ENCODE results near the gene OSBPL3.
A peak's percentile ranks its signal among the peaks of the same experiment; 100 is the strongest.
"Not testable (repeated sequence)": the region's sequence is repeated elsewhere in the genome, so short reads cannot be mapped to it uniquely, and the experiment has no call there.

The OSBPL3 gene

GRCh38 chr7:24795407-24795767, 184.6 kb downstream of the OSBPL3 start:
- Mint-ChIP-seq H3K27ac (no peak overlapping the region), H3K4me1 (peaks cover 17% of the 10 kb centered on the region), H3K4me3 (no peak overlapping the region), H3K36me3 (peaks cover 62% of the 10 kb centered on the region), H3K27me3 (no peaks in the 10 kb centered on the region), H3K9me3 (no peaks in the 10 kb centered on the region)
- ATAC-seq, result no peak

- Mint-ChIP-seq H3K4me1 (peaks cover 17% of the 10 kb centered on the region), H3K36me3 (peaks cover 58% of the 10 kb centered on the region), H3K27ac (peak overlapping the region; percentile 27)
- ATAC-seq, H3K27me3 Mint-ChIP-seq, H3K4me3 Mint-ChIP-seq, H3K9me3 Mint-ChIP-seq: not testable (repeated sequence)
These were observed 185.1 kb downstream of the OSBPL3 start for GRCh38 chr7:24794751-24795406.

GRCh38 chr7:24793982-24794648, 185.9 kb downstream of the OSBPL3 start:
- Mint-ChIP-seq H3K4me1 (peaks cover 17% of the 10 kb centered on the region), H3K9me3 (peaks cover 6% of the 10 kb centered on the region), H3K36me3 (peaks cover 54% of the 10 kb centered on the region), H3K4me3 (no peak overlapping the region), H3K27ac (peak overlapping the region; percentile 27), H3K27me3 (no peaks in the 10 kb centered on the region)
- no peak for ATAC-seq

GRCh38 chr7:24788961-24789576, 190.9 kb downstream of the OSBPL3 start:
- Mint-ChIP-seq H3K27me3 (no peaks in the 10 kb centered on the region), H3K36me3 (peaks cover 4% of the 10 kb centered on the region), H3K27ac (no peak overlapping the region), H3K4me1 (peaks cover 4% of the 10 kb centered on the region), H3K4me3 (no peak overlapping the region), H3K9me3 (peaks cover 8% of the 10 kb centered on the region)
- ATAC-seq, result no peak

- H3K4me3 Mint-ChIP-seq, result no peak overlapping the region
- peaks cover 14% of the 10 kb centered on the region for H3K9me3 Mint-ChIP-seq
- peaks cover 10% of the 10 kb centered on the region for H3K36me3 Mint-ChIP-seq
- no peaks in the 10 kb centered on the region for H3K4me1 Mint-ChIP-seq
- no peak overlapping the region for H3K27ac Mint-ChIP-seq
- no peaks in the 10 kb centered on the region for H3K27me3 Mint-ChIP-seq
- ATAC-seq, result no peak
These were observed 191.9 kb downstream of the OSBPL3 start for GRCh38 chr7:24788075-24788474.

GRCh38 chr7:24786941-24787340, 193.0 kb downstream of the OSBPL3 start:
- Mint-ChIP-seq H3K27me3 (no peaks in the 10 kb centered on the region), H3K27ac (no peak overlapping the region), H3K4me3 (no peak overlapping the region), H3K4me1 (no peaks in the 10 kb centered on the region), H3K36me3 (peaks cover 16% of the 10 kb centered on the region), H3K9me3 (peaks cover 14% of the 10 kb centered on the region)
- no peak for ATAC-seq

GRCh38 chr7:24786306-24786705, 193.7 kb downstream of the OSBPL3 start:
- H3K4me1 Mint-ChIP-seq, result no peaks in the 10 kb centered on the region
- H3K9me3 Mint-ChIP-seq, result peaks cover 14% of the 10 kb centered on the region
- no peak overlapping the region for H3K27ac Mint-ChIP-seq
- no peak overlapping the region for H3K4me3 Mint-ChIP-seq
- no peaks in the 10 kb centered on the region for H3K27me3 Mint-ChIP-seq
- peaks cover 16% of the 10 kb centered on the region for H3K36me3 Mint-ChIP-seq
- ATAC-seq, result no peak

- Mint-ChIP-seq H3K36me3 (peaks cover 16% of the 10 kb centered on the region), H3K4me3 (no peak overlapping the region), H3K4me1 (peaks cover 4% of the 10 kb centered on the region), H3K27me3 (no peaks in the 10 kb centered on the region), H3K27ac (no peak overlapping the region), H3K9me3 (peaks cover 9% of the 10 kb centered on the region)
- ATAC-seq, result no peak
These were observed 195.7 kb downstream of the OSBPL3 start for GRCh38 chr7:24784277-24784676.

- peaks cover 6% of the 10 kb centered on the region for H3K9me3 Mint-ChIP-seq
- no peak overlapping the region for H3K4me3 Mint-ChIP-seq
- no peak for ATAC-seq
- no peak overlapping the region for H3K27ac Mint-ChIP-seq
- peaks cover 16% of the 10 kb centered on the region for H3K36me3 Mint-ChIP-seq
- peaks cover 10% of the 10 kb centered on the region for H3K4me1 Mint-ChIP-seq
- H3K27me3 Mint-ChIP-seq, result no peaks in the 10 kb centered on the region
These were observed 196.3 kb downstream of the OSBPL3 start for GRCh38 chr7:24783698-24784097.

- H3K27me3 Mint-ChIP-seq, result no peaks in the 10 kb centered on the region
- ATAC-seq, result no peak
- H3K27ac Mint-ChIP-seq, result no peak overlapping the region
- peaks cover 6% of the 10 kb centered on the region for H3K9me3 Mint-ChIP-seq
- H3K36me3 Mint-ChIP-seq, result peaks cover 16% of the 10 kb centered on the region
- peaks cover 12% of the 10 kb centered on the region for H3K4me1 Mint-ChIP-seq
- no peak overlapping the region for H3K4me3 Mint-ChIP-seq
These were observed 198.9 kb downstream of the OSBPL3 start for GRCh38 chr7:24781106-24781505.

GRCh38 chr7:24779283-24779655, 200.7 kb downstream of the OSBPL3 start:
- Mint-ChIP-seq H3K9me3 (peaks cover 6% of the 10 kb centered on the region), H3K4me1 (peaks cover 12% of the 10 kb centered on the region), H3K27ac (peak overlapping the region; percentile 63), H3K4me3 (no peak overlapping the region), H3K36me3 (peaks cover 16% of the 10 kb centered on the region), H3K27me3 (no peaks in the 10 kb centered on the region)
- peak; percentile 11 for ATAC-seq

- no peaks in the 10 kb centered on the region for H3K27me3 Mint-ChIP-seq
- no peak overlapping the region for H3K4me3 Mint-ChIP-seq
- peak overlapping the region; percentile 63 for H3K27ac Mint-ChIP-seq
- peaks cover 12% of the 10 kb centered on the region for H3K36me3 Mint-ChIP-seq
- H3K9me3 Mint-ChIP-seq, result peaks cover 2% of the 10 kb centered on the region
- ATAC-seq, result peak; percentile 74
- peaks cover 12% of the 10 kb centered on the region for H3K4me1 Mint-ChIP-seq
These were observed 201.3 kb downstream of the OSBPL3 start for GRCh38 chr7:24778543-24779282.

- Mint-ChIP-seq H3K27me3 (no peaks in the 10 kb centered on the region), H3K36me3 (peaks cover 3% of the 10 kb centered on the region), H3K9me3 (no peaks in the 10 kb centered on the region), H3K4me3 (no peak overlapping the region), H3K4me1 (peaks cover 12% of the 10 kb centered on the region), H3K27ac (peak overlapping the region; percentile 32)
- ATAC-seq, result no peak
These were observed 202.2 kb downstream of the OSBPL3 start for GRCh38 chr7:24777806-24778205.

- no peak overlapping the region for H3K27ac Mint-ChIP-seq
- ATAC-seq, result no peak
- peaks cover 16% of the 10 kb centered on the region for H3K36me3 Mint-ChIP-seq
- H3K9me3 Mint-ChIP-seq, result peaks cover 12% of the 10 kb centered on the region
- no peak overlapping the region for H3K4me3 Mint-ChIP-seq
- no peaks in the 10 kb centered on the region for H3K27me3 Mint-ChIP-seq
- peaks cover 1% of the 10 kb centered on the region for H3K4me1 Mint-ChIP-seq
These were observed 206.3 kb downstream of the OSBPL3 start for GRCh38 chr7:24773646-24774045.

- H3K9me3 Mint-ChIP-seq, result peaks cover 12% of the 10 kb centered on the region
- no peak overlapping the region for H3K27ac Mint-ChIP-seq
- H3K36me3 Mint-ChIP-seq, result peaks cover 16% of the 10 kb centered on the region
- no peak for ATAC-seq
- no peaks in the 10 kb centered on the region for H3K4me1 Mint-ChIP-seq
- H3K4me3 Mint-ChIP-seq, result no peak overlapping the region
- H3K27me3 Mint-ChIP-seq, result peaks cover 8% of the 10 kb centered on the region
These were observed 210.1 kb downstream of the OSBPL3 start for GRCh38 chr7:24769851-24770250.

Data from stimulated activated memory B cell treated with anti-CD40 and anti-IgM and Interleukin-4, amounts not matched to agents 10 μg/mL and 1 μg/mL and 100 μg/mL, for 72 hours (primary cell).